ENCODE measurements around the gene ZNF423.
A peak's percentile ranks its signal among the peaks of the same experiment; 100 is the strongest.
"Not testable (repeated sequence)": the region's sequence is repeated elsewhere in the genome, so short reads cannot be mapped to it uniquely, and the experiment has no call there.

The ZNF423 gene

DNA sequence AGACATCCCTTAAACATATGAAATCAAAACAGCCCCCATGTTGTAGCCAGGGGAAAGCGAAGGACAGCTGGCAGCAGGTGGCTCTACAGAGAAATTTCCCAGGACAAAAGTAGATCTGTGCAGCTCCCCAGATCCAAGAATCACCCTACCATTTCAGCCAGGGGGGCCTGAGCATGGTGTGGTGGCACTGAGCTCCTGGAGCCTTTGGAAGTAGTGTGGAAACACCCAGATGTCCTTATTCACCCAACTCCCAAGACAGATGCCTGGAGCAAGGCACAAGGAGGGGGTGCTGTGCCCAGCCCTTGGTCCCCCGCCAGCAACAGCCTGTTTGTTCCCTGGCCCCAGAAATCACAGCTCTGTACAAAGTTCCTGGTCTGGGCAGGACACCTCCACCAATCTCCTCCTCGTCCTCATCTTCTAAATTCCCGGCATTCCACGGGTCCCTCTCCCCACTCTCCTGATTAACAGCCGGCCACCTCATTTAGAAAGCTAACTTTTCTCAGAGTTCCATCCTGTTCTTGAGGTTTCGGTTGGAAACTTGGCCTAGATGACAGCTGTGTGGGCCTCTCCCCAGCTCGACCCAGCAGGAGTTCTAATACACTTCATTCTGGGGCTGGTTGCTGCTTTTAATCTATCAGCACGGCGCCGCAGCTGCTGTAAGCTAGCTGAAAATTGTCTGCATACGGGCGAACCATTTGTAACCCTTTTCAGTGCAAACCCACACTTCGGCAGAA is 291.2 kb downstream of the ZNF423 start:
- DNase-seq: no peak

DNA sequence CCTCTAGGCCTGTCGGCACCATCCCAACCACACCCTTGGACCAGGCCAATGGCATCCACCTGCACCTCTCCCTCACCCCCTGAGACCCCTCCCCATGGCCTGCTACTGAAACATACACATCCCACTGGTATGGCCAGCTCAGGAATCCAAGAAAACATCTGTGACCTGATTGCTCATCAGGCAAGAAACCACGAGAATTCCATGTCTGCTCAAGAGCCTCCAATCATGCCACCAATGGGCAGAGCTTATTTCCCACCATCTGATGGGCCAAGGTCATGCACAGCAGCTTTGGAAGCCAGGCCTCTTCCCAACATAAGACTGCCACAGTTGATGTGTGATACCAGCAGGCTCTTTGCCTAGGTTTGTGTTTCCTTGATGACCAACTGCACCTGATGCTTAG is 292.2 kb downstream of the ZNF423 start:
- no peak for DNase-seq

DNA sequence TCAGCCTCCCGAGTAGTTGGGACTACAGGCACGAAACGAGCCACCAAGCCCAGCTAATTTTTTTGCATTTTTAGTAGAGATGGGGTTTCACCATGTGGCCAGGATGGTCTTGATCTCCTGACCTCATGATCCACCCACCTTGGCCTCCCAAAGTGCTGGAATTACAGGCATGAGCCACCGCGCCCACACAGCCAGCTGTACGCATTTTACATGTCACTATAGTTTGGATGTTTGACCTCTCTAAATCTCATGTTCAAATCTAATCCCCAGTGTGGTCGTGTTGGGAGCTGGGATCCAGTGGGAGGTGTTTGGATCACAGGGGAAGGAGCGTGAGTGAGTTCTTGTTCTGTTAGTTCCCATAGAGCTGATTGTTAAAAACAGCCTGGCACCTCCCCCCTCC is 293.0 kb downstream of the ZNF423 start:
- DNase-seq: not testable (repeated sequence)

DNA sequence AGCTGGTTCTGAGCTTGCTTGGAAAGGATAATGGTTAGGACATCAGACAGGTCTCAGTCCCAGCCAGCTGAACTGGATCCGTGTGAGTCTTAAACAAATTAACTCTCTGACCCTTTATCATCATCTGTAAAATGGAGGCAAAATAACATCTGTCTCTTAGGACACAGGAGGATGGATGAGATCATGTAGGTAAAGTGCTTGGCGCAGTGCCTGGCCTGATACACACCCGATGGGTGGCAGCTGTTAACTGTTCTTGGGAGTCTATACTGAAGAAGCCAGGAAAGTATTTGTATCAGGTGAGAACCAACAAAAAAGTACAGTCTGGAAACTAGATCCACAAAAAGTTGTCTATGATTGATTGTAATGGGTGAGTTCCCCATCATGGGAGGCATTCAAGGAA is 293.7 kb downstream of the ZNF423 start:
- DNase-seq: no peak

DNA sequence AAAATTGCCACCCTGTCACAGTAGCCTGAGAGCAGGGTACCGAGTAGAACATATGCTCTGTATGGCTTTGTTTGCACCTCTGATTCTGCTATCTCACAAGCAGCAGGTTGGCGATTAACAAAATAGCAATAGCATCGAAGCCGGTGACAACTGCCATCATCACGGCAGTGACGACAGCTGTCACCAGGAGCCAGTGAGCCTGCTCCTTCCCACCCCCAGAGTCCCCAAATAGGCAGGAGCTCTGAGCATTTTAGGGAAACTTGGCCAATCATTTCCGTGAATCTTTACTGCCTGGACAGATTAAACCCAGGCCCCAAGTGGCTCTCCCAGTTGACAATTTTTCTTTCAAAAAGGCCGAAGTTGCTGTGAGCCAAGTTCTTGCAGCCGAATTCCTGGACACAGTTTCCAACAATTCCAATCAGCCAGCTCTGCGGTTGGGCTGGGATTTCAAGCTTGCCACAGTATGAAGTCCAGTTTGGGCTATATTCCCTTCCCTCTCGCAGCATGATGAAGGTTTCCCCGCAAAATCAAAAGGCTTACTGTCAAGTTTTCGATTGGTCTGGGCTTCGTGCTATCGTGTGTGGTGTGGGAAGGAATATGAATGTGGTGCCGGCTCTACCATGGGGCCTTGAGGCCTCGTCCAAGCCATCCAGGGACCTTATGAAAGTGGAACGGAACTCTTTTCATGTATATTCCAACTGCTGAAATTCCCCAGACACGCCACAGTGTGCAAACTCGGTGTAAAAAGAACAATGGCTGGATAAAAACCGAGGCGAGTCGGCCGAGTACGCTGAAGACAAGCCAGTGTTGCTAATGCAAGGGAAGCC is 295.7 kb downstream of the ZNF423 start:
- peak in 4 of 56 donors; percentile 29 to 48 (median 38) for DNase-seq

DNA sequence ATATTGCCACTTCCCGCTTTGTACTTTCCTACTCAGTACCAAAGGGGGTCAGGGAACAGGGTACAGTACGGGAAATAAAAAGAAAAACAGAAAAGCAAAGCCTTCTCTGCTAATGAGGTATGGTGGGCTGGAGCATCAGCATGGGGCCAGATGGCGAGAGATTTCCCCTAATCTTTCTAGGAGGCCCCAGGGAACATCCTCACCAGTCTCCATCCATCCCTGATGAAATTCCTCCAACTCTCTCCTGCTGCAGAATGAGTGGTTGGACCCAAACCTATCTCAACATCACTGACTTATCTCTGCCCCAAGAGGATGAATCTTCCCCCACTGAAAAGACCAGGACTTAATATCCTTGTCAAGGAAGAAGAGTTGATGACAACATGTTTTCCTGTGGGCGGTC is 296.7 kb downstream of the ZNF423 start:
- DNase-seq: no peak

DNA sequence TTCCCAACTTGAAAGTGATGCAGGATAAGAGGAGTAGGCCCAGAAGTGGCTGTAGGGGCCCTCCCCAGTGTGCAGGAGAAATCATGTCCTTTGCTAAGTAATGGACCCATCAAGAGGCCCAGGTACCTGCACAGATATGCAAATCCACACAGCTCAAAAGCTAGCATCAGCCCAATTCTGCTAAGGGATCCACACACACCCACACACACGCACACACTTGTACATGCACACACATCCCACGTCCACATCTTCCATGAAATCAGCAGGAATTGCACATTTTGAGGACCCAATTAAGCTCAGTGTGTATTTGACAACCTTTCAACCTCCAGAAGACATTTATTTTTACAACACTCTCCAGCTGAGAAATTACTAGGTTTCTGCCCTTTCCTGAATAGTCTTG is 297.5 kb downstream of the ZNF423 start:
- no peak for DNase-seq

DNA sequence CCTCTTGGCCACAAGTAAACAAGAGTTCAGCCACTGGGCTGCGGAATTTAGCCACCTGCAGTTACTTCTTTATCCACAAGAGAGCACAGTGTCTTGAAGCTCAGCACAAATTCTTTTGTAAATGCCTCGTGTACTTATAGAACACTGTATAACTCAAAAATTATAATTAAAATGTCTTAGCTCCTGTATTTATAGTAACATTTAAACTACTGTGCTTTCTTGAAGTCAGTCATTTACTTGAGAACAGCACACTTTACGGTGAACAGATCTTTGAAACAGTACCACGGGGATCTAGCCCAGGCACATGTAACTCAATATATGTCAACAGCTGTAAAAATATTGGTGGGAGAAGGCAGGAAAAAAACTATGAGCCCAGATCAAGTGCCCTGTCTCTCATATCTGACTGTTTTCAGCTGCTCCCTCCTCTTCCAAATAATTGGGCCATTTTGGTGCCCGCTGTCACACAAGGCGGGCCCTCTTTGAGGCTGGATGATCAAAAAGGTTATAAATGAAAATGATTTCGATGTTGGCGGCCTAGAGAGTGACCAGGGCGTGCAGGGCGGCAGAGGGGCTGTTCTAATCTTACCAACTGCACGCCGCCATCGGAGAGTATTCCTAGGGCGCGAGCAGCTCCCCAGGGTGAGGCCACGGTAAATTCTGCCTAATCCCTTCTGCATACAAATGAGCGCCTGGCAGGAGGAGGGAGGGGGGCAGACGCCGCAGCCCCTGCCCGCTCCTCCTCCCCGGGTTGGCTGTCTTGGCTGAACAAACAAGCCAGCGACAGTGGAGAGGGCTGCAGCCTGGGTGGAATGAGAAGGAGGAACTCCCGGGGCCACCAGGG is 299.1 kb downstream of the ZNF423 start:
- DNase-seq: peak in 13 of 56 donors; percentile 4 to 60 (median 28)

DNA sequence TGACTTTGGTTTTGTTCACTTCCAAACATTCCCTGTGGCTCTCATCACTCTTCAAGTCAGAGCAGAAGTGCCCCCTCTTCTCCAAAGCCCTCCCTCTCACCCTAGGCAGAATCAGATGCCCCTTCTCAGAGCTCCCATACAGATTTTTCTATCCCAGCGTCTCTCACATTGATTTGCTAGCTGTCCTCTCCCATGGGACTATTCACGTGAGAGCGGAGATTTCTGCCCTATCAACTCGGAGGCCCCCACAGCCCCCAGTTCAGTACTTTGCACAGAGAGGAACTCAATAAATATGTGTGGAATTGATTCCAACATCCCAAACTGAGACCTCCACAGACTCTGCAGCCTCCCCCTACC is 299.7 kb downstream of the ZNF423 start:
- DNase-seq: no peak

DNA sequence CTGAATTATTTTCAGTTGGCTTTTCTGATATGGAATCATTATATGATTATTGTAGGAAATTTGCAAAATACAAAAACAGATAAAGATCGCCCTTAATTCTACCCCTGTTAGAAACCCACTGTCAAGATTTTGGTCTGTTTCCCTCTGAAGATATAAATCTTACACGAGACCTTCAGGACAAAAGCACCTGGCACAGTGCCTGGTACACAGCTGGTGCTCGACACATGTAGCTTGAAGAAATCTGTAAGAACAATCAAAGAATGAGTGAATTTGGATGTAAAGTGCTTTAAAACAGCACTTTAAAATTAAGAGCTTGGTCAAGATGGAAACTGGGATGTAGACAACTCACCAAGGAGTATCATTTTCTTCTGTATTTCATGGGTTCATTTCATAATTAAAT is 301.2 kb downstream of the ZNF423 start:
- no peak for DNase-seq

DNA sequence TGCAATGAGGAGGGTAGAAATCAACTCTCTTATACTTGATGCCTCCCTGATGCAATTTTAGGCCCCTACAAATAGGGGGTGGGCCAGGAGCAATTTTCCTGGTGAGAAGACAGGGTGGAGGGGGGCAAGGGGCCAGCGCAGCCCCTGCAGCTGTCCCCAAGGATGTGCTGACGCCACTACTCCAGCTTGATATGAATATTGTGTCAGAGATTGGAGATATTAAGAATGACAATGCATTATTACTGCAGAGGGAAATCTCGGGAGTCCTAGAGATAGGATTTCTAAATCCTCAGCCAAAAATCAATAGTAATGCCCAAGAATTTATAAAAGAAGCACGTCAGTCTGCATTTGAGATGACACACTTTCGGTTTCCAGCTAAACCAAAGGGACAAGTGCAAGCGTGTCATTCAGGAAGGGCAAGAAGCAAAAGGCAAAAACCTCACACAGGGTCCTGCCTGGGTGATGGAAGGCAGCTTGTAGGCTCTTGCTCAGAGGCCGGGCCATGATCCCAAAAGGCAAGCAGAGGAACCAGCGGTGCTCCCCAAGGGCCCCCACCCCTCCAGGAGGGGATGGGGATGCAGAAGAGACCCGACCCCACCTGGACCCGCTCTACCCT is 303.5 kb downstream of the ZNF423 start:
- no peak for DNase-seq

DNA sequence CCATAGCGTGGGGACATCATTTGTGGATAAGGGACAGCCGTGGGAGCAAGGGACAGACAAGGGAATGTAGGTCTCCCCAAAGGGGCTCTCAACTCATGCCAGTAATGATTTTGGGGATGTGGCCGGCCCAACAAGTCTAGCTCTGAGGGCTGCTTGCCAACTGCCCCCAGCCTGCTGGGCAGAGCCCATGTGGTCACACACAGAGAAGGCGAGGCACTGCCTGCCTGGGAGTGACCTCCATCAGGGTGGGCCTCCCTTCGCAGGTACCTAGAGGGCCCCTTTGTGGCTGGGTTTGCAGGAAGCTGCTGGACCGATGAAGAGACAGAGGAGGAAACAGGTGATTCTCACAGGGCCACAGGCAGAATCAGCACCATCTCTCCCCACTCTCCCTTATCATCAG is 305.2 kb downstream of the ZNF423 start:
- DNase-seq: no peak

DNA sequence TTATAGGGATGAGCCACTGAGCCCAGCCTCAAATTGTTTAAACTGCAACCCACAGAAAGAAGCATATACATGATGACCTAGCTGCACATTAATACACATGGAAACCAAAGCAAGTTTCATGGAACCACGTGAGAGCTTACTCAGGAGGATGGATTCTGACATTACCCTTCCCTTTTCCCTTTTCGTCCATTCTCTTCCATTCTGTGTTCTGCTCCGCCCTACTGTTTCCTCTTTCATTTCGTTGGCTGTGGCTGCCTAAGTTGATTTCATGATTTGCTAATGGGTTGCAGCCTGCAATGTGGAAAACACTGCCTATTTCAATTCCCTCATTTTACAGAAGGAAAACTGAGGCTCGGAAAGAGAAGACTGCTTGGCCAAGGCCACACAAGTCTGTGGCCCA is 305.8 kb downstream of the ZNF423 start:
- DNase-seq: no peak

DNA sequence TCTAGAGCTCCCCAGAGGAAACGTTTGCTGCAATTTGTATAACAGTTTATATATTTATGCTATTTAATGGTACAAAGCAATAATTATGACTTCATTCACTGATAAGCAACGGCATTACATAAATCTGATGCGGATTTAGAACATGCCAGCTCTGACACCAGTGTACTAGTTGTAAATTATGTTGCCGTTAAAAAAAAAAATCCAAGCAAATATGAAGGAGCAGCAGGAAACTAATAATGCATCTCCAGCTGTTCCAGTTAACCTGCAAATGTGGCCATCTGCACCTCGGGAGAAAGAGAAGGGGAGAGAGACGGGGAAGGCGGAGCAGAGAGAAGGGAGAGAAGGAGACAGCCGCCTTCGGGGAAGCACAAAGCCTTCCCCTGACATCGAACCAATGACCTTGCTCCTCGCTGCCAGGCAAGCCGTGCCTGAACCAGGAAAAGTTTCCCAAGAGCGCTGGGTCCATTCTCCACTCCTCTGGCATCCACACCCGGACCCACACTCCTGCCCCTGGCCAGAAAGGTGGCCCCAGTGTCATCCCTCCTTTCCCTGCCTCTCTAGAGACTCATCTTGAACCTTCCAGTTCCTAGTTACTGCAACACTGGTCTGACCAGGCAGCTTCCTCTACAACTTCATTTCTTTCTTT is 307.5 kb downstream of the ZNF423 start:
- DNase-seq: no peak

DNA sequence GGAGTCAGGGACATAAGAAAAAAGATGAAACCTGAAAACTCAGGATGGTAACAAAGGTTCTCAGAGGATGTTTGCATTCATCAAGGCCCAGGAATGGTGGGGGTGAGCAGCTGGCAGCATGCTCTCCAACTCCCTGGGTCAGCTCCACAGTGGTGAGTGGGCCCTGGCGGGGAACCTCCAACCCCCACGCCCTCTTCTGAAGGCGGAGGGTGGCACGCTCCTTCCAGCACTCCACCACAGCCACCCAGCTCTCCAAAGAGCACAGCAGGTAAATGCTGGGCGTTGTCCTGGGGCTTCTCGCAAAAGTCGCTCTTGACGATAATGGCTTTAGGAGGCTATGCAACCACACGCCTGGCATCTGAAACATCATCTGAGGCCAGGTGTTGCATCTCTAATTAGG is 308.5 kb downstream of the ZNF423 start:
- no peak for DNase-seq

DNA sequence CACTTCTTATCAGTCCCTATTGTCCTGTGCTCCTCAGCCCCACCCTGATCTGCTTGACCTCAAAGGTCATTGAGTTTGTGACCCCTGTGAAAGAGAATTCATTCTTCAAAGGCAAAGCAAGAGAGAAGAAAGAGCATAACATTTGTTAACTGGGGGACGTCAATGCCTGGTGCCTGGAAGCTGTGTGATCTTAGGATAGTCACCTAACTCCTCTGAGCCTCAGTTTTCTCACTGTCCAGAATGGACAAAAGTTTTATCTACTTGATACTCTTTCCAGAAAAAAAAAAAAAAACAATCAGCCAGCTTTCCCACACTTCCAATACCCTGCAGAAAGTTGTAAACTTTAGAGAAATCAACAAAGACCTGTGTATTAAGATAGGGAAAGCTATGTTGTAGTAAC is 309.2 kb downstream of the ZNF423 start:
- no peak for DNase-seq

DNA sequence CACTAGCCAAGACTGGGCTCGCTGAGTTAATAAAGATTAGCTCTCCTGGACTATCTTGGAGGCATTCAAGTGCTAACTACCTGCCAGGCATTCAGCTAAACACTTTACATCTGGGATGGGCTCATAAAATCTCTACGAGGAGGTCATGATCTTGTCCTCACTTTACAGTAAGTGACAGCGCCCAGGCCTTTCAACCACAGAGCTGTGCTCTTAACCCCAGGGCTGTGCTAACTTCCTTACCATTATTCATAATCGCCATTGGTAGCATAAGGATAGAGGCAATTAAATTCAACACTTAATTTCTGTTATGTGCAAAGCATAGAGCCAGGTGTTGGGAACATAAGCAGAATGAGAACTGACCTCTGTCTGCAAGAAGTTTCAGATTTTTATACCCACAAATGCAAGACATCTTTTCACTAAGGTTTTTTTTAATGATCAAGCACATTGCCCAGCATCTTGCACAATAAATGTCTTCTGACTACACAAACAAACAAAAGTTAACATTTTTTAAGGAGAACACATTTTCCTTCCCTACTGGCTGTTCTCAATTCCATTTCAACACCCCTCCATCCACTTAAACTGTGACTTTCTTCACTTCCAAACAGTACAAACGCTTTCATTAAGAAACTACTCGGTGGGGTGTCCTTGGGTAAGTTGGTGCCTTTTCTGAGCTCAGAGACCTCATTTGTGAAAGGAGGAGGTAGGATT is 310.0 kb downstream of the ZNF423 start:
- no peak for DNase-seq

DNA sequence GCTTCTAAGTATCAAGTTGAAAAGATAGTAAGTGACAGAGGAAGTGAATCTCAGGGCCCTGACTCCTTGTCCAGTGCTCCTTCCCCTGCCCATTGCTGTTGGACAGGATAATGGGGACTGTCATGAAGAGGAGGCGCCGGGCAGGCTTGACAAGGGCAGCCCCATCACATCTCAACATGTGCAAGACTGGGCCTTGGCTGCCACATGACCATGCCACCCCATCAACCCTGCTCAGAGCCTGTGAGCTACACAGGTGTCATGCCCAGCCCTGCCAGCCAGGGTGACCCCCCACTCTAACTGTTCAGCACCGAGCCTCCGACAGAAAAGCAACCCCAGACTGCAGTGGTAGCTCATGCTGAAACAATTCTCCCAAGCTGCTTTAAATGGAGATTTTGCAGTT is 310.7 kb downstream of the ZNF423 start:
- DNase-seq: no peak

DNA sequence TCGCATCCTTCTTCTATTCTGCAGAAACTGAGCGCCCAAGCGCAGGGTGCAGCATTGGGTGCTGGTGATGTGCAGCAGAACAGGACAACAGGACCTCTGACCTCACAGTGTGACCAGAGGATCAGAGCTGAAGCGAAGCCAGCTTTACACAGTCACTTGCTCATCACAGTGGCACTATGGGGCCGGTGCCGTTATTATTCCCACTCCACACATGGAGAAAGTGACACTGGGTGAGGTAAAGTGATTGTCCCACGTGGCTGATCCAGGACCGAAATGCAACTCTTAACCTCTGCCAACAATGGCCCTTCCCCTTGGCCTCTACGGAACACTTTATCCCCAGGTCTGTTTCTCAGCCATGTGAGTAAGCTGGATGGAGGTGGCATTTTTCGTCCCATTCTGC is 311.1 kb downstream of the ZNF423 start:
- DNase-seq: no peak

DNA sequence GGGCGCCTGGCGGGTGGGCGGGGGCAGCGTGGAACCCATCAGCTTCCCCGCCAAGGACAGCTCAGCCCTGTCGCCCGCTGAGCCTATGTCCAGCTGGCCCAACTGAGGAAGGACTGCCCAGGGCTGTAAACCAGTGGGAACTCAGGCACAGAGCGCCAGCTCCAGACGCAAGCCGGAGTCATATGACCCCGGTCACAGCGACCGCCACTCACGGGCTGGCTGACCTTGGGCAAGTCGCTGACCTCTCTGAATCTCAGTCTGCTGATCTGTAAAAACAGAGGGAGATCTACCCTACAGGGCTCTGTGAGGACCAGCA is 312.3 kb downstream of the ZNF423 start:
- DNase-seq: peak in 3 of 56 donors; percentile 14 to 40 (median 31)

All from nucleus accumbens (tissue), 56 donors.